Activated CD4-positive, alpha-beta T cell treated with anti-CD3 and anti-CD28 coated beads, Interleukin-2, amount 10 ng/mL, durations not matched to agents 24 days and 14 days (primary cell): ENCODE results near the gene DCAF15. TPM values are rescaled to one million over a fixed set of nuclear protein-coding genes. Genes with fewer than 3 reads are reported as not detected.
A peak's percentile ranks its signal among the peaks of the same experiment; 100 is the strongest.

Experiments used
- DNase-seq: peaks from one replicate; pipeline ENCODE4 v3.0.0; 2022
- H3K27ac Mint-ChIP-seq: one replicate; pipeline ENCODE4 v1.8.0; 2022; ENCODE audit warnings: mild to moderate bottlenecking, mixed read lengths
- H3K27me3 Mint-ChIP-seq: one replicate; pipeline ENCODE4 v1.8.0; 2022; ENCODE audit warnings: mixed read lengths
- H3K36me3 Mint-ChIP-seq: one replicate; pipeline ENCODE4 v1.8.0; 2022; ENCODE audit warnings: low read depth, mild to moderate bottlenecking, mixed read lengths
- H3K4me1 Mint-ChIP-seq: one replicate; pipeline ENCODE4 v1.8.0; 2021; ENCODE audit warnings: mixed read lengths
- H3K4me3 Mint-ChIP-seq: one replicate; pipeline ENCODE4 v1.8.0; 2022; ENCODE audit warnings: mild to moderate bottlenecking, moderate library complexity, mixed read lengths
- H3K9me3 Mint-ChIP-seq: one replicate; pipeline ENCODE4 v1.8.0; 2021; ENCODE audit warnings: mixed read lengths
- intact Hi-C: fragments of 100-400 bp; cut with micrococcal nuclease; formaldehyde crosslinking; loops from one replicate; pipeline ENCODE4 v1.15.1; 2023
- total RNA-seq: library from RNA; stranded (reverse); gene quantifications from 2 replicates; pipeline ENCODE4 v1.2.3, GENCODE V29; 2022

The DCAF15 gene
- total RNA-seq, 1 donor from 2014 or later, result 63.2 TPM

- intact Hi-C loops, result no loop called here
- Mint-ChIP-seq H3K27me3 (no peaks in the 10 kb centered on the region), H3K9me3 (no peaks in the 10 kb centered on the region), H3K4me3 (no peak overlapping the region), H3K36me3 (peaks cover 39% of the 10 kb centered on the region), H3K27ac (no peak overlapping the region), H3K4me1 (peaks cover 16% of the 10 kb centered on the region)
- no peak for DNase-seq
Observed at GRCh38 chr19:13993590-13994300, 41.4 kb downstream of the DCAF15 start.

GRCh38 chr19:13995017-13995728, 42.9 kb downstream of the DCAF15 start:
- Mint-ChIP-seq H3K4me3 (no peak overlapping the region), H3K9me3 (no peaks in the 10 kb centered on the region), H3K36me3 (peaks cover 33% of the 10 kb centered on the region), H3K4me1 (peaks cover 4% of the 10 kb centered on the region), H3K27me3 (no peaks in the 10 kb centered on the region), H3K27ac (no peak overlapping the region)
- intact Hi-C loops, result no loop called here
- DNase-seq, result no peak

GRCh38 chr19:13995878-13996765, 43.8 kb downstream of the DCAF15 start:
- Mint-ChIP-seq H3K36me3 (peaks cover 35% of the 10 kb centered on the region), H3K4me1 (peaks cover 9% of the 10 kb centered on the region), H3K4me3 (no peak overlapping the region), H3K27ac (no peak overlapping the region), H3K9me3 (no peaks in the 10 kb centered on the region), H3K27me3 (no peaks in the 10 kb centered on the region)
- DNase-seq, result no peak
- intact Hi-C loops, result no loop called here

GRCh38 chr19:13996928-13997630, 44.8 kb downstream of the DCAF15 start:
- no peak for DNase-seq
- Mint-ChIP-seq H3K4me1 (peaks cover 14% of the 10 kb centered on the region), H3K4me3 (no peak overlapping the region), H3K36me3 (peaks cover 30% of the 10 kb centered on the region), H3K27ac (no peak overlapping the region), H3K9me3 (no peaks in the 10 kb centered on the region), H3K27me3 (no peaks in the 10 kb centered on the region)
- intact Hi-C loops, result no loop called here

GRCh38 chr19:13997631-13997962, 45.3 kb downstream of the DCAF15 start:
- Mint-ChIP-seq H3K27ac (no peak overlapping the region), H3K9me3 (no peaks in the 10 kb centered on the region), H3K4me3 (no peak overlapping the region), H3K36me3 (peaks cover 28% of the 10 kb centered on the region), H3K27me3 (no peaks in the 10 kb centered on the region), H3K4me1 (peaks cover 18% of the 10 kb centered on the region)
- intact Hi-C loops, result no loop called here
- no peak for DNase-seq

GRCh38 chr19:13998426-13998825, 46.1 kb downstream of the DCAF15 start:
- Mint-ChIP-seq H3K4me1 (peaks cover 26% of the 10 kb centered on the region), H3K27me3 (no peaks in the 10 kb centered on the region), H3K9me3 (no peaks in the 10 kb centered on the region), H3K36me3 (peaks cover 26% of the 10 kb centered on the region), H3K4me3 (no peak overlapping the region), H3K27ac (no peak overlapping the region)
- intact Hi-C loops, result no loop called here
- no peak for DNase-seq

- Mint-ChIP-seq H3K9me3 (no peaks in the 10 kb centered on the region), H3K4me3 (no peak overlapping the region), H3K36me3 (peaks cover 26% of the 10 kb centered on the region), H3K27ac (no peak overlapping the region), H3K27me3 (no peaks in the 10 kb centered on the region), H3K4me1 (peaks cover 29% of the 10 kb centered on the region)
- DNase-seq, result no peak
- intact Hi-C loops, result no loop called here
Observed at GRCh38 chr19:13999085-13999484, 46.8 kb downstream of the DCAF15 start.

- Mint-ChIP-seq H3K9me3 (no peaks in the 10 kb centered on the region), H3K4me3 (peak overlapping the region; percentile 39), H3K36me3 (peaks cover 26% of the 10 kb centered on the region), H3K4me1 (peaks cover 39% of the 10 kb centered on the region), H3K27ac (peak overlapping the region; percentile 80), H3K27me3 (no peaks in the 10 kb centered on the region)
- intact Hi-C loops, result no loop called here
- no peak for DNase-seq
Observed at GRCh38 chr19:14000691-14001375, 48.5 kb downstream of the DCAF15 start.

- peak; percentile 82 for DNase-seq
- H3K9me3 Mint-ChIP-seq, result no peaks in the 10 kb centered on the region
- H3K27me3 Mint-ChIP-seq, result no peaks in the 10 kb centered on the region
- intact Hi-C loops, result loop anchor here (1.0 kb wide), 1 partner anchor 16 kb away; no protein-coding TSS in a partner anchor
- peak overlapping the region; percentile 97 for H3K27ac Mint-ChIP-seq
- H3K4me3 Mint-ChIP-seq, result peak overlapping the region; percentile 74
- H3K4me1 Mint-ChIP-seq, result peaks cover 48% of the 10 kb centered on the region
- peaks cover 24% of the 10 kb centered on the region for H3K36me3 Mint-ChIP-seq
Observed at GRCh38 chr19:14002571-14003250, 50.4 kb downstream of the DCAF15 start.

- no peaks in the 10 kb centered on the region for H3K27me3 Mint-ChIP-seq
- no peaks in the 10 kb centered on the region for H3K9me3 Mint-ChIP-seq
- H3K4me3 Mint-ChIP-seq, result peak overlapping the region; percentile 74
- peaks cover 18% of the 10 kb centered on the region for H3K36me3 Mint-ChIP-seq
- DNase-seq, result peak; percentile 76
- peaks cover 49% of the 10 kb centered on the region for H3K4me1 Mint-ChIP-seq
- intact Hi-C loops, result no loop called here
- H3K27ac Mint-ChIP-seq, result peak overlapping the region; percentile 97
Observed at GRCh38 chr19:14003251-14004055, 51.1 kb downstream of the DCAF15 start.

- peaks cover 12% of the 10 kb centered on the region for H3K36me3 Mint-ChIP-seq
- H3K9me3 Mint-ChIP-seq, result no peaks in the 10 kb centered on the region
- peak; percentile 68 for DNase-seq
- peaks cover 49% of the 10 kb centered on the region for H3K4me1 Mint-ChIP-seq
- no peaks in the 10 kb centered on the region for H3K27me3 Mint-ChIP-seq
- peak overlapping the region; percentile 95 for H3K27ac Mint-ChIP-seq
- intact Hi-C loops, result loop anchor here (5.0 kb wide), 1 partner anchor 43 kb away; no protein-coding TSS in a partner anchor
- peak overlapping the region; percentile 81 for H3K4me3 Mint-ChIP-seq
Observed at GRCh38 chr19:14004619-14005348, 52.5 kb downstream of the DCAF15 start.
